ENCODE results near the gene COX6A2.

Gene COX6A2

GRCh38 chr16:31413943-31414342 lies 14.2 kb downstream of the COX6A2 start:
- H3K9ac ChIP-seq (ENCODE audit: low read depth, low read length), result no peak overlapping the region
- H3K4me1 ChIP-seq (ENCODE audit: insufficient read depth, low read length), result no peaks in the 10 kb centered on the region
- no peaks in the 10 kb centered on the region for H3K9me3 ChIP-seq (ENCODE audit: control insufficient read depth, insufficient read depth, low read length)

GRCh38 chr16:31413381-31413780 lies 14.8 kb downstream of the COX6A2 start:
- no peaks in the 10 kb centered on the region for H3K9me3 ChIP-seq (ENCODE audit: control insufficient read depth, insufficient read depth, low read length)
- H3K9ac ChIP-seq (ENCODE audit: low read depth, low read length), result no peak overlapping the region
- no peaks in the 10 kb centered on the region for H3K36me3 ChIP-seq (ENCODE audit: insufficient read depth, low read length)
- H3K4me1 ChIP-seq (ENCODE audit: insufficient read depth, low read length), result no peaks in the 10 kb centered on the region

More at GRCh38 chr16:31413943-31414342, 14.2 kb downstream of the COX6A2 start:
- H3K36me3 ChIP-seq (ENCODE audit: insufficient read depth, low read length), result no peaks in the 10 kb centered on the region

- no peaks in the 10 kb centered on the region for H3K36me3 ChIP-seq (ENCODE audit: insufficient read depth, low read length)
- no peaks in the 10 kb centered on the region for H3K9me3 ChIP-seq (ENCODE audit: control insufficient read depth, insufficient read depth, low read length)
- no peaks in the 10 kb centered on the region for H3K4me1 ChIP-seq (ENCODE audit: insufficient read depth, low read length)
- no peak overlapping the region for H3K9ac ChIP-seq (ENCODE audit: low read depth, low read length)
These were observed 15.4 kb downstream of the COX6A2 start for GRCh38 chr16:31412750-31413149.

- no peak overlapping the region for H3K9ac ChIP-seq (ENCODE audit: low read depth, low read length)
- H3K4me1 ChIP-seq (ENCODE audit: insufficient read depth, low read length), result no peaks in the 10 kb centered on the region
- H3K9me3 ChIP-seq (ENCODE audit: control insufficient read depth, insufficient read depth, low read length), result no peaks in the 10 kb centered on the region
- no peaks in the 10 kb centered on the region for H3K36me3 ChIP-seq (ENCODE audit: insufficient read depth, low read length)
These were observed 16.9 kb downstream of the COX6A2 start for GRCh38 chr16:31411024-31411844.

GRCh38 chr16:31410082-31410481 lies 18.1 kb downstream of the COX6A2 start:
- Histone ChIP-seq H3K9me3 (ENCODE audit: control insufficient read depth, insufficient read depth, low read length) (no peaks in the 10 kb centered on the region), H3K4me1 (ENCODE audit: insufficient read depth, low read length) (no peaks in the 10 kb centered on the region), H3K9ac (ENCODE audit: low read depth, low read length) (no peak overlapping the region), H3K36me3 (ENCODE audit: insufficient read depth, low read length) (no peaks in the 10 kb centered on the region)

- H3K4me1 ChIP-seq (ENCODE audit: insufficient read depth, low read length), result no peaks in the 10 kb centered on the region
- no peaks in the 10 kb centered on the region for H3K36me3 ChIP-seq (ENCODE audit: insufficient read depth, low read length)
- no peak overlapping the region for H3K9ac ChIP-seq (ENCODE audit: low read depth, low read length)
- H3K9me3 ChIP-seq (ENCODE audit: control insufficient read depth, insufficient read depth, low read length), result no peaks in the 10 kb centered on the region
These were observed 18.7 kb downstream of the COX6A2 start for GRCh38 chr16:31409433-31409832.

- no peaks in the 10 kb centered on the region for H3K4me1 ChIP-seq (ENCODE audit: insufficient read depth, low read length)
- H3K9me3 ChIP-seq (ENCODE audit: control insufficient read depth, insufficient read depth, low read length), result no peaks in the 10 kb centered on the region
- H3K9ac ChIP-seq (ENCODE audit: low read depth, low read length), result no peak overlapping the region
- H3K36me3 ChIP-seq (ENCODE audit: insufficient read depth, low read length), result no peaks in the 10 kb centered on the region
These were observed 20.8 kb downstream of the COX6A2 start for GRCh38 chr16:31407406-31407805.

- Histone ChIP-seq H3K9ac (ENCODE audit: low read depth, low read length) (no peak overlapping the region; the same call in 1 of the 2 replicates), H3K4me1 (ENCODE audit: insufficient read depth, low read length) (no peaks in the 10 kb centered on the region), H3K9me3 (ENCODE audit: control insufficient read depth, insufficient read depth, low read length) (no peaks in the 10 kb centered on the region), H3K36me3 (ENCODE audit: insufficient read depth, low read length) (no peaks in the 10 kb centered on the region)
These were observed 23.7 kb downstream of the COX6A2 start for GRCh38 chr16:31404353-31405064.

GRCh38 chr16:31403590-31404352 lies 24.4 kb downstream of the COX6A2 start:
- no peaks in the 10 kb centered on the region; the same call in 1 of the 2 replicates for H3K9me3 ChIP-seq (ENCODE audit: control insufficient read depth, insufficient read depth, low read length)
- H3K36me3 ChIP-seq (ENCODE audit: insufficient read depth, low read length), result no peaks in the 10 kb centered on the region
- no peak overlapping the region for H3K9ac ChIP-seq (ENCODE audit: low read depth, low read length)
- H3K4me1 ChIP-seq (ENCODE audit: insufficient read depth, low read length), result no peaks in the 10 kb centered on the region

- H3K9ac ChIP-seq (ENCODE audit: low read depth, low read length), result no peak overlapping the region
These were observed 25.5 kb downstream of the COX6A2 start for GRCh38 chr16:31402687-31403086.

GRCh38 chr16:31401436-31401835 lies 26.7 kb downstream of the COX6A2 start:
- no peak overlapping the region for H3K9ac ChIP-seq (ENCODE audit: low read depth, low read length)
- H3K4me1 ChIP-seq (ENCODE audit: insufficient read depth, low read length), result peaks cover 2% of the 10 kb centered on the region; the same call in 1 of the 2 replicates
- no peaks in the 10 kb centered on the region for H3K36me3 ChIP-seq (ENCODE audit: insufficient read depth, low read length)
- H3K9me3 ChIP-seq (ENCODE audit: control insufficient read depth, insufficient read depth, low read length), result no peaks in the 10 kb centered on the region; the same call in 1 of the 2 replicates

More at GRCh38 chr16:31402687-31403086, 25.5 kb downstream of the COX6A2 start:
- no peaks in the 10 kb centered on the region for H3K36me3 ChIP-seq (ENCODE audit: insufficient read depth, low read length)
- no peaks in the 10 kb centered on the region for H3K4me1 ChIP-seq (ENCODE audit: insufficient read depth, low read length)
- no peaks in the 10 kb centered on the region; the same call in 1 of the 2 replicates for H3K9me3 ChIP-seq (ENCODE audit: control insufficient read depth, insufficient read depth, low read length)

GRCh38 chr16:31400191-31400590 lies 28.0 kb downstream of the COX6A2 start:
- H3K9ac ChIP-seq (ENCODE audit: low read depth, low read length), result no peak overlapping the region
- H3K4me1 ChIP-seq (ENCODE audit: insufficient read depth, low read length), result peaks cover 2% of the 10 kb centered on the region; the same call in 1 of the 2 replicates
- H3K9me3 ChIP-seq (ENCODE audit: control insufficient read depth, insufficient read depth, low read length), result no peaks in the 10 kb centered on the region; the same call in 1 of the 2 replicates
- H3K36me3 ChIP-seq (ENCODE audit: insufficient read depth, low read length), result no peaks in the 10 kb centered on the region

- no peak overlapping the region for H3K9ac ChIP-seq (ENCODE audit: low read depth, low read length)
- peaks cover 5% of the 10 kb centered on the region; the same call in 1 of the 2 replicates for H3K4me1 ChIP-seq (ENCODE audit: insufficient read depth, low read length)
- H3K9me3 ChIP-seq (ENCODE audit: control insufficient read depth, insufficient read depth, low read length), result no peaks in the 10 kb centered on the region; the same call in 1 of the 2 replicates
- no peaks in the 10 kb centered on the region for H3K36me3 ChIP-seq (ENCODE audit: insufficient read depth, low read length)
These were observed 30.5 kb downstream of the COX6A2 start for GRCh38 chr16:31397701-31398100.

- Histone ChIP-seq H3K9ac (ENCODE audit: low read depth, low read length) (no peak overlapping the region), H3K9me3 (ENCODE audit: control insufficient read depth, insufficient read depth, low read length) (no peaks in the 10 kb centered on the region; the same call in 1 of the 2 replicates), H3K4me1 (ENCODE audit: insufficient read depth, low read length) (peaks cover 5% of the 10 kb centered on the region; the same call in 1 of the 2 replicates), H3K36me3 (ENCODE audit: insufficient read depth, low read length) (no peaks in the 10 kb centered on the region)
These were observed 31.0 kb downstream of the COX6A2 start for GRCh38 chr16:31397096-31397660.
